ENCODE results near the gene SDC1. TPM values are rescaled to one million over a fixed set of nuclear protein-coding genes. Genes with fewer than 3 reads are reported as not detected.

Gene SDC1
- total RNA-seq, 2 donors from 2014 or later, result 156 to 213 TPM

GRCh38 chr2:20190170-20190569 is 34.8 kb downstream of the SDC1 start:
- Histone ChIP-seq H3K9me3 (no peaks in the 10 kb centered on the region), H3K9ac (ENCODE audit: low read depth in 2 of 2, low read length in 2 of 2) (no peak overlapping the region), H3K27ac (no peak overlapping the region), H3K36me3 (no peaks in the 10 kb centered on the region), H3K4me3 (no peak overlapping the region), H3K4me1 (peaks cover 11% of the 10 kb centered on the region), H3K27me3 (no peaks in the 10 kb centered on the region)
- DNase-seq, result no peak
- TF ChIP-seq CTCF (IDR thresholded peaks at IDR 0.05), result no peak
- intact Hi-C loops (cut with DNase I), result no loop called here

- Histone ChIP-seq H3K9me3 (no peaks in the 10 kb centered on the region), H3K4me3 (no peak overlapping the region), H3K9ac (ENCODE audit: low read depth in 2 of 2, low read length in 2 of 2) (no peak overlapping the region), H3K27me3 (no peaks in the 10 kb centered on the region), H3K4me1 (peaks cover 11% of the 10 kb centered on the region), H3K36me3 (no peaks in the 10 kb centered on the region), H3K27ac (no peak overlapping the region)
- no peak for TF ChIP-seq CTCF (IDR thresholded peaks at IDR 0.05)
- no peak for DNase-seq
- intact Hi-C loops (cut with DNase I), result no loop called here
These were observed 35.5 kb downstream of the SDC1 start for GRCh38 chr2:20189299-20189931.

- H3K4me1 ChIP-seq, result peaks cover 11% of the 10 kb centered on the region
- no peaks in the 10 kb centered on the region for H3K36me3 ChIP-seq
- no peaks in the 10 kb centered on the region for H3K27me3 ChIP-seq
- no peak overlapping the region for H3K9ac ChIP-seq (ENCODE audit: low read depth in 2 of 2, low read length in 2 of 2)
- no peaks in the 10 kb centered on the region for H3K9me3 ChIP-seq
- no peak for DNase-seq
- no peak overlapping the region for H3K4me3 ChIP-seq
- intact Hi-C loops (cut with DNase I), result no loop called here
- TF ChIP-seq CTCF (IDR thresholded peaks at IDR 0.05), result no peak
- H3K27ac ChIP-seq, result no peak overlapping the region
These were observed 36.1 kb downstream of the SDC1 start for GRCh38 chr2:20188851-20189250.

GRCh38 chr2:20188201-20188600 is 36.7 kb downstream of the SDC1 start:
- intact Hi-C loops (cut with DNase I), result no loop called here
- Histone ChIP-seq H3K4me3 (no peak overlapping the region), H3K9me3 (no peaks in the 10 kb centered on the region), H3K27me3 (no peaks in the 10 kb centered on the region), H3K9ac (ENCODE audit: low read depth in 2 of 2, low read length in 2 of 2) (no peak overlapping the region), H3K27ac (no peak overlapping the region), H3K4me1 (peaks cover 11% of the 10 kb centered on the region), H3K36me3 (no peaks in the 10 kb centered on the region)
- no peak for TF ChIP-seq CTCF (IDR thresholded peaks at IDR 0.05)
- no peak for DNase-seq

GRCh38 chr2:20187331-20187730 is 37.6 kb downstream of the SDC1 start:
- no peak overlapping the region for H3K27ac ChIP-seq
- no peaks in the 10 kb centered on the region for H3K9me3 ChIP-seq
- H3K4me1 ChIP-seq, result peaks cover 11% of the 10 kb centered on the region
- intact Hi-C loops (cut with DNase I), result no loop called here
- DNase-seq, result no peak
- H3K9ac ChIP-seq (ENCODE audit: low read depth in 2 of 2, low read length in 2 of 2), result peak overlapping the region in 1 of 2 donors; percentile 90
- no peaks in the 10 kb centered on the region for H3K36me3 ChIP-seq
- no peaks in the 10 kb centered on the region for H3K27me3 ChIP-seq
- H3K4me3 ChIP-seq, result no peak overlapping the region
- no peak for TF ChIP-seq CTCF (IDR thresholded peaks at IDR 0.05)
